H1 (cell line): ENCODE results near the gene SLC25A3. TPM values are rescaled to one million over a fixed set of nuclear protein-coding genes. Genes with fewer than 3 reads are reported as not detected.

ENCODE experiments used
- SUZ12 ChIP-seq: fragments of 200-600 bp; sonication (generic); IDR thresholded peaks from 2 replicates; pipeline ENCODE4 v1.6.1; 2012; ENCODE audit warnings: mild to moderate bottlenecking, inconsistent platforms, low read length, moderate library complexity, mixed read lengths
- polyA plus RNA-seq, 7 experiments: library from polyadenylated mRNA; depleted of rRNA in 3 of 7; stranded (reverse) in 5 of 7; unstranded in 2 of 7; fragments of >200 nt in 5 of 7; fragments of 200-250 nt in 2 of 7; gene quantifications; 1 replicate in 5 of 7; 2 replicates in 1 of 7; 4 replicates in 1 of 7; pipeline versions ENCODE4 v1.2.1 to v1.2.3, GENCODE V29; 2011 to 2013; ENCODE audit warnings: missing spikeins in 2 of 7, mixed read lengths in 2 of 7
- total RNA-seq: library from RNA; stranded (reverse); fragmentation: NEBNext Ultra II Directional; extraction: Animal tissue kit (Norgen Biotek cat#: 25700); gene quantifications from 2 replicates; pipeline ENCODE4 v1.2.1, GENCODE V29; 2021
- TF ChIP-seq, protein P1 (sequence below): IDR thresholded peaks from 2 replicates; pipeline ENCODE4 v1.6.1; 2012; ENCODE audit warnings: low read length, inconsistent platforms

Gene SLC25A3
- total and polyA plus RNA-seq, 2 of the 8 experiments (the other 6 are each of a cell fraction or from before 2014, with no cell fraction given) = 702 to 709 TPM

DNA sequence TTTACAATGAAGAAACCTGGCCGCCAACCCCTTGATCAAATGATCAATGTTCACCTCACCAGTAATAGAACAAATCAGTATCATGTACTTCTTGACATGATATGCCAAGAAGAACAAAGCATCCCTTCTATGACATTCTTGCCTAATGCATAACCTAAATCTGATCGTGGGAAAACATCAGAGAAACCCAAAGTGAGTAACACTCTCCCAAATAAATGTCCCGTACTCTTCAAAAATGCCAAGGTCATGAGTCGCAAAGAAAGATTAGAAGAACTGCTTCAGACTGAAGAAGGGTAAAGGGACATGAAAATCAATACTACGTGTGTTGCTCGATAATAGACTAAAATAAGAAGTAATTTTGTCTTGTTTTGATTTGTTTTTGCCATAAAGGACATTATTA is 11.4 kb upstream of the SLC25A3 start (continued):
- TF ChIP-seq, protein P1, sequence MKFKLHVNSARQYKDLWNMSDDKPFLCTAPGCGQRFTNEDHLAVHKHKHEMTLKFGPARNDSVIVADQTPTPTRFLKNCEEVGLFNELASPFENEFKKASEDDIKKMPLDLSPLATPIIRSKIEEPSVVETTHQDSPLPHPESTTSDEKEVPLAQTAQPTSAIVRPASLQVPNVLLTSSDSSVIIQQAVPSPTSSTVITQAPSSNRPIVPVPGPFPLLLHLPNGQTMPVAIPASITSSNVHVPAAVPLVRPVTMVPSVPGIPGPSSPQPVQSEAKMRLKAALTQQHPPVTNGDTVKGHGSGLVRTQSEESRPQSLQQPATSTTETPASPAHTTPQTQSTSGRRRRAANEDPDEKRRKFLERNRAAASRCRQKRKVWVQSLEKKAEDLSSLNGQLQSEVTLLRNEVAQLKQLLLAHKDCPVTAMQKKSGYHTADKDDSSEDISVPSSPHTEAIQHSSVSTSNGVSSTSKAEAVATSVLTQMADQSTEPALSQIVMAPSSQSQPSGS = no peak
- no peak for TF ChIP-seq SUZ12
